ENCODE data around the gene NOTCH1.

GRCh38 chr9:136514022-136514714 lies 31.7 kb downstream of the NOTCH1 start:
- TF ChIP-seq CTCF (IDR thresholded peaks at IDR 0.05; ENCODE audit: low read length) (no peak), EZH2phosphoT487 (IDR thresholded peaks at IDR 0.05; ENCODE audit: low read length) (no peak), EZH2 (optimal IDR thresholded peaks at IDR 0.05; ENCODE audit: low read depth, low read length) (no peak)
